B cell (primary cell): ENCODE measurements around the gene NOTUM. TPM values are rescaled to one million over a fixed set of nuclear protein-coding genes. Genes with fewer than 3 reads are reported as not detected.

Source experiments
- ATAC-seq: fragments of 200-7000 bp; cut with Tn5 transposase; one replicate; pipeline ENCODE4 v1.10.0; 2021; ENCODE audit warnings: low read depth, mild to moderate bottlenecking, moderate number of reproducible peaks, moderate library complexity
- CTCF ChIA-PET: fragments of 350-600 bp; sonication (Branson Sonifier 250); formaldehyde crosslinking; loops from one replicate; lab custom pipeline; 2021; ENCODE audit warnings: antibody characterized with exemption, inconsistent platforms; lab: Charles Lee
- POLR2A ChIA-PET: fragments of 350-600 bp; sonication (Branson Sonifier 250); formaldehyde crosslinking; loops from one replicate; lab custom pipeline; 2021; ENCODE audit warnings: antibody characterized with exemption; lab: Charles Lee
- DNase-seq: peaks from one replicate; pipeline ENCODE4 v3.0.0; 2013
- H2AFZ ChIP-seq: 2 replicates; pipeline ENCODE4 v1.6.1; 2012; ENCODE audit warnings: mild to moderate bottlenecking, low read depth, low read length; ENCODE audit not compliant: insufficient read depth, poor library complexity, severe bottlenecking
- H3K27ac ChIP-seq, 2 donors: 1 replicate in 1 of 2; 2 replicates in 1 of 2; pipeline ENCODE4 v1.5.1; 2012 to 2013; ENCODE audit warnings: low read length in 2 of 2, mild to moderate bottlenecking in 2 of 2, moderate library complexity in 1 of 2
- H3K27me3 ChIP-seq, 4 experiments: fragments of 200-600 bp in 1 of 4; sonication (generic) in 1 of 4; replicated peaks in 1 of 4; 1 replicate in 2 of 4; 2 replicates in 2 of 4; pipeline versions ENCODE4 v1.6.1 to v1.7.0; 2013 to 2016; ENCODE audit warnings: low read length in 3 of 4, mild to moderate bottlenecking in 2 of 4, mixed read lengths in 1 of 4, moderate library complexity in 1 of 4; ENCODE audit not compliant: insufficient read depth in 4 of 4, control insufficient read depth in 3 of 4; ENCODE audit errors: control extremely low read depth in 1 of 4
- H3K36me3 ChIP-seq, 2 experiments: replicated peaks in 1 of 2; 1 replicate in 1 of 2; 2 replicates in 1 of 2; pipeline versions ENCODE4 v1.6.1 to v1.7.1; 2013; ENCODE audit warnings: low read length in 1 of 2; ENCODE audit not compliant: insufficient read depth in 2 of 2, control insufficient read depth in 1 of 2; ENCODE audit errors: control extremely low read depth in 1 of 2, extremely low read depth in 1 of 2
- H3K4me1 ChIP-seq, 2 donors: fragments of 200-600 bp in 1 of 2; sonication (generic) in 1 of 2; 1 replicate in 1 of 2; 2 replicates in 1 of 2; pipeline versions ENCODE4 v1.5.1 to v1.6.1; 2013 to 2017; ENCODE audit warnings: low read length in 2 of 2; ENCODE audit not compliant: control insufficient read depth in 2 of 2, insufficient read depth in 2 of 2
- H3K4me2 ChIP-seq: replicated peaks from 2 replicates; pipeline ENCODE3; 2012; ENCODE audit warnings: mild to moderate bottlenecking, low read depth, low read length; ENCODE audit not compliant: poor library complexity, severe bottlenecking
- H3K4me3 ChIP-seq, 5 experiments: fragments of 200-600 bp in 1 of 5; sonication (generic) in 1 of 5; 1 replicate in 3 of 5; 2 replicates in 2 of 5; pipeline versions ENCODE4 v1.5.1 to v1.7.0; 2011 to 2016; ENCODE audit warnings: low read length in 4 of 5, mild to moderate bottlenecking in 4 of 5, low read depth in 2 of 5, control low read depth in 1 of 5, moderate library complexity in 1 of 5; ENCODE audit not compliant: insufficient read depth in 1 of 5; ENCODE audit errors: control extremely low read depth in 1 of 5, extremely low read depth in 1 of 5
- H3K79me2 ChIP-seq: fragments of 200-600 bp; sonication (generic); one replicate; pipeline ENCODE4 v1.6.0; 2016; ENCODE audit warnings: low read length; ENCODE audit not compliant: control insufficient read depth, insufficient read depth
- H3K9ac ChIP-seq: fragments of 200-600 bp; sonication (generic); 2 replicates; pipeline ENCODE4 v1.6.1; 2017; ENCODE audit warnings: mild to moderate bottlenecking, low read length, moderate library complexity
- H3K9me3 ChIP-seq, 3 donors: one replicate each; pipeline versions ENCODE4 v1.6.1 to v1.7.1; 2013; ENCODE audit warnings: low read length in 2 of 3; ENCODE audit not compliant: control insufficient read depth in 2 of 3, insufficient read depth in 1 of 3; ENCODE audit errors: control extremely low read depth in 1 of 3
- H4K20me1 ChIP-seq: 2 replicates; pipeline ENCODE4 v1.6.0; 2012; ENCODE audit warnings: mild to moderate bottlenecking, low read length; ENCODE audit not compliant: insufficient read depth, control insufficient read depth, poor library complexity, severe bottlenecking
- H3K27ac Mint-ChIP-seq: one replicate; pipeline ENCODE4 v1.8.0; 2021; ENCODE audit warnings: mixed read lengths
- H3K27me3 Mint-ChIP-seq: one replicate; pipeline ENCODE4 v1.8.0; 2021; ENCODE audit warnings: mixed read lengths
- H3K4me1 Mint-ChIP-seq: one replicate; pipeline ENCODE4 v1.8.0; 2021; ENCODE audit warnings: mixed read lengths
- H3K4me3 Mint-ChIP-seq: one replicate; pipeline ENCODE4 v1.8.0; 2021; ENCODE audit warnings: mixed read lengths
- H3K9me3 Mint-ChIP-seq: one replicate; pipeline ENCODE4 v1.8.0; 2022; ENCODE audit warnings: mixed read lengths; ENCODE audit not compliant: insufficient read depth
- CTCF ChIP-seq: fragments of 200-600 bp; IDR thresholded peaks from one replicate; pipeline ENCODE4 v1.8.0; 2022; ENCODE audit warnings: antibody characterized with exemption, mild to moderate bottlenecking
- EZH2 ChIP-seq: IDR thresholded peaks from 2 replicates; pipeline ENCODE4 v1.6.1; 2012; ENCODE audit warnings: borderline replicate concordance, low read depth, mild to moderate bottlenecking, moderate library complexity, low read length; ENCODE audit not compliant: insufficient read depth, poor library complexity, severe bottlenecking
- WGBS: methylation state at CpG from one replicate; pipeline ENCODE4 v1.1.5; 2013; ENCODE audit warnings: missing lambda C conversion rate; ENCODE audit not compliant: insufficient coverage; 5-methylcytosine and 5-hydroxymethylcytosine counted together
- intact Hi-C: fragments of 100-400 bp; cut with micrococcal nuclease; formaldehyde crosslinking; loops from one replicate; pipeline ENCODE4 v1.10.0; 2022
- polyA plus RNA-seq: library from polyadenylated mRNA; depleted of rRNA; stranded (reverse); fragments of >200 nt; gene quantifications from 2 replicates; pipeline ENCODE4 v1.2.3, GENCODE V29; 2012
- total RNA-seq, 2 donors: library from RNA; stranded (reverse); fragments of 120-200 nt in 1 of 2; gene quantifications; 1 replicate in 1 of 2; 2 replicates in 1 of 2; pipeline versions ENCODE4 v1.2.3 to v1.2.4, GENCODE V29; 2013 to 2022

The NOTUM gene
- total and polyA plus RNA-seq, 2 donors (not counting 1 experiment from before 2014, with no cell fraction given) = not detected

DNA sequence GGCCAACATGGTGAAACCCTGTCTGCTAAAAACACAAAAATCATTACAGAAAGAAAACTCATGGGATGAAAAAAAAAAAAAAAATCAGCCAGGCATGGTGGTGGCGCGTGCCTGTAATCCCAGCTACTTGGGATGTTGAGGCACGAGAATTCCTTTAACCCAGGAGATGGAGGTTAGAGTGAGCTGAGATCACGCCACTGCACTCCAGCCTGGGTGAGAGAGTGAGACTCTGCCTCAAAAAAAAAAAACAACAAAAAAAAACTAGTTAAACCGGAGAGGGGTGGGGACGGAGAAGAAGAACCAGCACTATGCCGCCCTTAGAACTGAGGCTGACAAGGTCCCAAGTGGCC is 7.4 kb upstream of the NOTUM start:
- Histone ChIP-seq H3K36me3 (no peaks in the 10 kb centered on the region), H3K27me3 (peaks cover 0 to 8% (median 2%) of the 10 kb centered on the region in 4 experiments), H3K4me3 (peak overlapping the region in 4 of 5 experiments; percentile 22 to 59 (median 36)), H3K9ac (peak overlapping the region; percentile 51), H3K4me1 (peaks cover 24 to 27% of the 10 kb centered on the region in 2 donors), H3K4me2 (peak overlapping the region; percentile 83), H3K79me2 (no peaks in the 10 kb centered on the region), H3K27ac (no peak overlapping the region), H2AFZ (peak overlapping the region; percentile 71), H4K20me1 (no peaks in the 10 kb centered on the region), H3K9me3 (peaks cover 0 to 3% (median 1%) of the 10 kb centered on the region in 3 donors)
- intact Hi-C loops = loop anchor here (1.0 kb wide), 1 partner anchor 9 kb away; the partner anchor contains the start of gene ASPSCR1
- WGBS = 91% methylated on average over 3 of the region's 7 CpGs
- ATAC-seq (no peak), DNase-seq (no peak)
- Mint-ChIP-seq H3K27ac (no peak overlapping the region), H3K27me3 (no peaks in the 10 kb centered on the region), H3K4me3 (peak overlapping the region; percentile 66), H3K4me1 (peaks cover 15% of the 10 kb centered on the region), H3K9me3 (no peaks in the 10 kb centered on the region)
- TF ChIP-seq CTCF = no peak
- no peak for TF ChIP-seq EZH2
- CTCF ChIA-PET = interaction anchor here (0.9 to 1.6 kb wide), 4 partner anchors 9 to 69 kb away, joined by 3 to 11 read pairs (median 4); partner anchors contain the start of genes DCXR and RAC3
- POLR2A ChIA-PET = interaction anchor here (0.7 to 2.7 kb wide), 3 partner anchors 9 to 285 kb away, joined by 3 to 28 read pairs (median 3); partner anchors contain the start of genes ASPSCR1, CENPX and LRRC45
